HepG2 (cell line): ENCODE measurements around the gene GDE1. TPM values are rescaled to one million over a fixed set of nuclear protein-coding genes. Genes with fewer than 3 reads are reported as not detected.

Experiments used
- HOXA3 ChIP-seq: sonication (generic); formaldehyde crosslinking; IDR thresholded peaks from 2 replicates; pipeline ENCODE4 v1.5.0; 2020; ENCODE audit warnings: missing genetic modification reagents
- IRX3 ChIP-seq: sonication (generic); formaldehyde crosslinking; IDR thresholded peaks from 2 replicates; pipeline ENCODE4 v1.8.1; 2023; ENCODE audit warnings: mild to moderate bottlenecking, low read depth, missing genetic modification reagents, borderline replicate concordance
- KAT7 ChIP-seq: IDR thresholded peaks from 2 replicates; pipeline ENCODE4 v1.6.1; 2018; ENCODE audit warnings: borderline replicate concordance, missing compliant biosample characterization
- MAX ChIP-seq: IDR thresholded peaks from 2 replicates; pipeline ENCODE4 v1.6.1; 2012; ENCODE audit warnings: inconsistent platforms
- MXD1 ChIP-seq: sonication (generic); formaldehyde crosslinking; IDR thresholded peaks from 2 replicates; pipeline ENCODE4 v1.4.0; 2020; ENCODE audit warnings: mild to moderate bottlenecking, missing genetic modification reagents
- NFIB ChIP-seq: sonication (generic); formaldehyde crosslinking; IDR thresholded peaks from 2 replicates; pipeline ENCODE4 v1.9.0; 2021; ENCODE audit warnings: missing genetic modification reagents, mild to moderate bottlenecking, borderline replicate concordance
- RNF2 ChIP-seq: fragments of 450-650 bp; conservative IDR thresholded peaks from 2 replicates; pipeline ENCODE4 v1.6.1; 2016; ENCODE audit warnings: low read depth
- TEAD2 ChIP-seq: sonication (generic); formaldehyde crosslinking; IDR thresholded peaks from 2 replicates; pipeline ENCODE4 v1.9.0; 2021; ENCODE audit warnings: missing genetic modification reagents
- TOE1 ChIP-seq: sonication (generic); formaldehyde crosslinking; IDR thresholded peaks from 2 replicates; pipeline ENCODE4 v1.4.0; 2020; ENCODE audit warnings: mild to moderate bottlenecking, missing genetic modification reagents
- ZBTB38 ChIP-seq: sonication (generic); formaldehyde crosslinking; IDR thresholded peaks from 2 replicates; pipeline ENCODE4 v1.5.1; 2020; ENCODE audit warnings: mild to moderate bottlenecking, missing genetic modification reagents
- ZNF501 ChIP-seq: sonication (generic); formaldehyde crosslinking; IDR thresholded peaks from 2 replicates; pipeline ENCODE4 v1.5.1; 2020; ENCODE audit warnings: mild to moderate bottlenecking, moderate library complexity, missing genetic modification reagents
- polyA plus RNA-seq, 8 experiments: library from polyadenylated mRNA; depleted of rRNA in 3 of 8; stranded (reverse) in 7 of 8; unstranded in 1 of 8; fragments of >200 nt; fragmentation: Illumina TruSeq in 4 of 8; extraction: Trizol in 4 of 8; gene quantifications; 2 replicates each; pipeline versions ENCODE4 v1.2.1 to v1.2.3, GENCODE V29; 2011 to 2016; ENCODE audit warnings: low read depth in 4 of 8, missing spikeins in 1 of 8, mixed read lengths in 1 of 8; ENCODE audit not compliant: insufficient read depth in 1 of 8
- total RNA-seq, 5 experiments: library from RNA; depleted of rRNA; stranded (reverse); fragments of >200 nt; fragmentation: Illumina TruSeq; extraction: Trizol; gene quantifications; 2 replicates each; pipeline ENCODE4 v1.2.3, GENCODE V29; 2016; ENCODE audit warnings: low read depth in 1 of 5
- TF ChIP-seq, protein P1 (sequence below): sonication (generic); formaldehyde crosslinking; conservative IDR thresholded peaks from 2 replicates; pipeline ENCODE4 v1.8.0; 2022; ENCODE audit warnings: missing genetic modification reagents
- TF ChIP-seq, protein P2 (sequence below): sonication (generic); formaldehyde crosslinking; IDR thresholded peaks from 2 replicates; pipeline ENCODE4 v1.8.0; 2022; ENCODE audit warnings: missing genetic modification reagents, mild to moderate bottlenecking, inconsistent platforms, borderline replicate concordance
- TF ChIP-seq, protein P3 (sequence below): sonication (generic); formaldehyde crosslinking; IDR thresholded peaks from 2 replicates; pipeline ENCODE4 v1.5.1; 2020; ENCODE audit warnings: mild to moderate bottlenecking, missing genetic modification reagents, borderline replicate concordance
- TF ChIP-seq, protein P4 (sequence below): sonication (generic); formaldehyde crosslinking; IDR thresholded peaks from 2 replicates; pipeline ENCODE4 v1.8.1; 2022; ENCODE audit warnings: mild to moderate bottlenecking, missing genetic modification reagents
- TF ChIP-seq, protein P5 (sequence below): sonication (generic); formaldehyde crosslinking; IDR thresholded peaks from 2 replicates; pipeline ENCODE4 v1.4.0; 2020; ENCODE audit warnings: low read depth, mild to moderate bottlenecking, missing genetic modification reagents
- TF ChIP-seq, protein P6 (sequence below): sonication (generic); formaldehyde crosslinking; IDR thresholded peaks from 2 replicates; pipeline ENCODE4 v1.5.0; 2020; ENCODE audit warnings: mild to moderate bottlenecking, missing genetic modification reagents

GDE1 gene
- total and polyA plus RNA-seq, 2 of the 13 experiments (the other 11 are each of a cell fraction or from before 2014, with no cell fraction given), result 35.9 to 59.0 TPM

DNA sequence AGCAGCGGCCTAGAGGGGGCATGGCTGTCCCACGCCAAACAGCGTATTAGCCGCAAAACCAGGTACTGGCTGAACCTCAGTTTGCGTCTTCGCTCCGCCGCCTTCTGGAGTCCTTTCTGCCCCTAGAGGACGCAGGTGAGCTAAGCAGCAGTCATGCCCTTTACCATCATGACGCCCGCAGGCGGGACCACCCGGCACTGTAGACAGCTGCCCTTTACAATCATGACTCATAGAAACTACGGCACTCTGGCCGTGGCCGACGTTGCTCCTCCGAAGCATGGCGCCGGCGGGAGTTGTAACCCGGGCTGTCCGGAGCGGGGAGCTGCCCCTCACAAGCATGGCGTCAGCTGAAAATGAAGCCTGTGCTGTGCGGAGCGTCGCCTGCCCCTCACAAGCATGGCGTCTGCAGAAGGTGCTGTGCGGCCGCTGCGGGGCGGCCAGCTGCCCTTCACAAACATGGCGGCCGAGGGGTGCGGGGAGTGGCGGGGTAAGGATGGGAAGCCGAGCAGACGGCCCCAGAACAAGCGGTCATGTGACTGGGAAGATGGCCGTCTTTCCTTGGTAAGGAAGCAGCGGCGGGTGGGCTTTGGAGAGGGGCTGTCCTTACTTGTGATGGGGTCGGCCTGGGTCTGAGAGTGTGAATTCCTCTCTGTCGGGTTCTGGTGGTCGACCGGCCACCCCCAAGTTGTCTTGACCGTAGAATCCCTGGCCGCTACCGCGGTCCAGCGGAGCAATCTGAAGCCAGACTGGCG is 33.5 kb upstream of the GDE1 start, which contains the start of gene VPS35L (continued):
- TF ChIP-seq, protein P1, sequence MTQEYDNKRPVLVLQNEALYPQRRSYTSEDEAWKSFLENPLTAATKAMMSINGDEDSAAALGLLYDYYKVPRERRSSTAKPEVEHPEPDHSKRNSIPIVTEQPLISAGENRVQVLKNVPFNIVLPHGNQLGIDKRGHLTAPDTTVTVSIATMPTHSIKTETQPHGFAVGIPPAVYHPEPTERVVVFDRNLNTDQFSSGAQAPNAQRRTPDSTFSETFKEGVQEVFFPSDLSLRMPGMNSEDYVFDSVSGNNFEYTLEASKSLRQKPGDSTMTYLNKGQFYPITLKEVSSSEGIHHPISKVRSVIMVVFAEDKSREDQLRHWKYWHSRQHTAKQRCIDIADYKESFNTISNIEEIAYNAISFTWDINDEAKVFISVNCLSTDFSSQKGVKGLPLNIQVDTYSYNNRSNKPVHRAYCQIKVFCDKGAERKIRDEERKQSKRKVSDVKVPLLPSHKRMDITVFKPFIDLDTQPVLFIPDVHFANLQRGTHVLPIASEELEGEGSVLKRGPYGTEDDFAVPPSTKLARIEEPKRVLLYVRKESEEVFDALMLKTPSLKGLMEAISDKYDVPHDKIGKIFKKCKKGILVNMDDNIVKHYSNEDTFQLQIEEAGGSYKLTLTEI (CRISPR knock-in tag), result no peak
- TF ChIP-seq ZNF501 (CRISPR knock-in tag) (peak; percentile 97), NFIB (CRISPR knock-in tag) (no peak), MXD1 (CRISPR knock-in tag) (peak; percentile 67; the same call in 1 of the 2 replicates), MAX (peak; percentile 86), ZBTB38 (CRISPR knock-in tag) (peak; percentile 94), HOXA3 (CRISPR knock-in tag) (peak; percentile 100), TEAD2 (CRISPR knock-in tag) (0 out of 2 replicates have a peak, but pooled peaks have one; percentile 21), IRX3 (CRISPR knock-in tag) (0 out of 2 replicates have a peak, but pooled peaks have one; percentile 74), TOE1 (no peak), KAT7 (CRISPR knock-in tag) (peak; percentile 77; the same call in 1 of the 2 replicates), RNF2 (0 out of 2 replicates have a peak, but pooled peaks have one; percentile 65)
- TF ChIP-seq, protein P2, sequence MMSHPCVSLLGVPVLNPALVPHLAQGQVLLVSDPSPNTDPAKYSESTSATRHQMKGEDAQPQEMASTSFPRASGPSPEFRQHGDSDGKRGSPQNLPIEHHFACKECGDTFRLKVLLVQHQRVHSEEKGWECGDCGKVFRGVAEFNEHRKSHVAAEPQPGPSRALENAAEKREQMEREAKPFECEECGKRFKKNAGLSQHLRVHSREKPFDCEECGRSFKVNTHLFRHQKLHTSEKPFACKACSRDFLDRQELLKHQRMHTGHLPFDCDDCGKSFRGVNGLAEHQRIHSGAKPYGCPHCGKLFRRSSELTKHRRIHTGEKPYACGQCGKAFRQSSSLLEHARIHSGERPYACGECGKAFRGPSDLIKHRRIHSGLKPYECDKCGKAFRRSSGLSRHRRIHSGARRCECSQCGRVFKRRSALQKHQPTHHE (CRISPR knock-in tag), result peak; percentile 71; the same call in 1 of the 2 replicates
- TF ChIP-seq, protein P3, sequence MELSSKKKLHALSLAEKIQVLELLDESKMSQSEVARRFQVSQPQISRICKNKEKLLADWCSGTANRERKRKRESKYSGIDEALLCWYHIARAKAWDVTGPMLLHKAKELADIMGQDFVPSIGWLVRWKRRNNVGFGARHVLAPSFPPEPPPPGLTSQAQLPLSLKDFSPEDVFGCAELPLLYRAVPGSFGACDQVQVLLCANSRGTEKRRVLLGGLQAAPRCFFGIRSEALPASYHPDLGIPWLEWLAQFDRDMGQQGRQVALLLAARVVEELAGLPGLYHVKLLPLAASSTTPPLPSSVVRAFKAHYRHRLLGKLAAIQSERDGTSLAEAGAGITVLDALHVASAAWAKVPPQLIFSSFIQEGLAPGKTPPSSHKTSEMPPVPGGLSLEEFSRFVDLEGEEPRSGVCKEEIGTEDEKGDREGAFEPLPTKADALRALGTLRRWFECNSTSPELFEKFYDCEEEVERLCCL (CRISPR knock-in tag), result peak; percentile 67; the same call in 1 of the 2 replicates
- TF ChIP-seq, protein P4, sequence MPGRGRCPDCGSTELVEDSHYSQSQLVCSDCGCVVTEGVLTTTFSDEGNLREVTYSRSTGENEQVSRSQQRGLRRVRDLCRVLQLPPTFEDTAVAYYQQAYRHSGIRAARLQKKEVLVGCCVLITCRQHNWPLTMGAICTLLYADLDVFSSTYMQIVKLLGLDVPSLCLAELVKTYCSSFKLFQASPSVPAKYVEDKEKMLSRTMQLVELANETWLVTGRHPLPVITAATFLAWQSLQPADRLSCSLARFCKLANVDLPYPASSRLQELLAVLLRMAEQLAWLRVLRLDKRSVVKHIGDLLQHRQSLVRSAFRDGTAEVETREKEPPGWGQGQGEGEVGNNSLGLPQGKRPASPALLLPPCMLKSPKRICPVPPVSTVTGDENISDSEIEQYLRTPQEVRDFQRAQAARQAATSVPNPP (CRISPR knock-in tag), result no peak
- TF ChIP-seq, protein P5, sequence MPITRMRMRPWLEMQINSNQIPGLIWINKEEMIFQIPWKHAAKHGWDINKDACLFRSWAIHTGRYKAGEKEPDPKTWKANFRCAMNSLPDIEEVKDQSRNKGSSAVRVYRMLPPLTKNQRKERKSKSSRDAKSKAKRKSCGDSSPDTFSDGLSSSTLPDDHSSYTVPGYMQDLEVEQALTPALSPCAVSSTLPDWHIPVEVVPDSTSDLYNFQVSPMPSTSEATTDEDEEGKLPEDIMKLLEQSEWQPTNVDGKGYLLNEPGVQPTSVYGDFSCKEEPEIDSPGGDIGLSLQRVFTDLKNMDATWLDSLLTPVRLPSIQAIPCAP (CRISPR knock-in tag), result 0 out of 2 replicates have a peak, but pooled peaks have one; percentile 57
- TF ChIP-seq, protein P6, sequence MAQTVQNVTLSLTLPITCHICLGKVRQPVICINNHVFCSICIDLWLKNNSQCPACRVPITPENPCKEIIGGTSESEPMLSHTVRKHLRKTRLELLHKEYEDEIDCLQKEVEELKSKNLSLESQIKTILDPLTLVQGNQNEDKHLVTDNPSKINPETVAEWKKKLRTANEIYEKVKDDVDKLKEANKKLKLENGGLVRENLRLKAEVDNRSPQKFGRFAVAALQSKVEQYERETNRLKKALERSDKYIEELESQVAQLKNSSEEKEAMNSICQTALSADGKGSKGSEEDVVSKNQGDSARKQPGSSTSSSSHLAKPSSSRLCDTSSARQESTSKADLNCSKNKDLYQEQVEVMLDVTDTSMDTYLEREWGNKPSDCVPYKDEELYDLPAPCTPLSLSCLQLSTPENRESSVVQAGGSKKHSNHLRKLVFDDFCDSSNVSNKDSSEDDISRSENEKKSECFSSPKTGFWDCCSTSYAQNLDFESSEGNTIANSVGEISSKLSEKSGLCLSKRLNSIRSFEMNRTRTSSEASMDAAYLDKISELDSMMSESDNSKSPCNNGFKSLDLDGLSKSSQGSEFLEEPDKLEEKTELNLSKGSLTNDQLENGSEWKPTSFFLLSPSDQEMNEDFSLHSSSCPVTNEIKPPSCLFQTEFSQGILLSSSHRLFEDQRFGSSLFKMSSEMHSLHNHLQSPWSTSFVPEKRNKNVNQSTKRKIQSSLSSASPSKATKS (CRISPR knock-in tag), result no peak
